B cell (primary cell): ENCODE data around the gene GRHL3. TPM values are rescaled to one million over a fixed set of nuclear protein-coding genes. Genes with fewer than 3 reads are reported as not detected.

Source experiments
- ATAC-seq: fragments of 200-7000 bp; cut with Tn5 transposase; one replicate; pipeline ENCODE4 v1.10.0; 2021; ENCODE audit warnings: low read depth, mild to moderate bottlenecking, moderate number of reproducible peaks, moderate library complexity
- CTCF ChIA-PET: fragments of 350-600 bp; sonication (Branson Sonifier 250); formaldehyde crosslinking; loops from one replicate; lab custom pipeline; 2021; ENCODE audit warnings: antibody characterized with exemption, inconsistent platforms; lab: Charles Lee
- POLR2A ChIA-PET: fragments of 350-600 bp; sonication (Branson Sonifier 250); formaldehyde crosslinking; loops from one replicate; lab custom pipeline; 2021; ENCODE audit warnings: antibody characterized with exemption; lab: Charles Lee
- DNase-seq: peaks from one replicate; pipeline ENCODE4 v3.0.0; 2013
- H2AFZ ChIP-seq: 2 replicates; pipeline ENCODE4 v1.6.1; 2012; ENCODE audit warnings: mild to moderate bottlenecking, low read depth, low read length; ENCODE audit not compliant: insufficient read depth, poor library complexity, severe bottlenecking
- H3K27ac ChIP-seq, 2 donors: 1 replicate in 1 of 2; 2 replicates in 1 of 2; pipeline ENCODE4 v1.5.1; 2012 to 2013; ENCODE audit warnings: low read length in 2 of 2, mild to moderate bottlenecking in 2 of 2, moderate library complexity in 1 of 2
- H3K27me3 ChIP-seq, 4 experiments: fragments of 200-600 bp in 1 of 4; sonication (generic) in 1 of 4; replicated peaks in 1 of 4; 1 replicate in 2 of 4; 2 replicates in 2 of 4; pipeline versions ENCODE4 v1.6.1 to v1.7.0; 2013 to 2016; ENCODE audit warnings: low read length in 3 of 4, mild to moderate bottlenecking in 2 of 4, mixed read lengths in 1 of 4, moderate library complexity in 1 of 4; ENCODE audit not compliant: insufficient read depth in 4 of 4, control insufficient read depth in 3 of 4; ENCODE audit errors: control extremely low read depth in 1 of 4
- H3K36me3 ChIP-seq, 2 experiments: replicated peaks in 1 of 2; 1 replicate in 1 of 2; 2 replicates in 1 of 2; pipeline versions ENCODE4 v1.6.1 to v1.7.1; 2013; ENCODE audit warnings: low read length in 1 of 2; ENCODE audit not compliant: insufficient read depth in 2 of 2, control insufficient read depth in 1 of 2; ENCODE audit errors: control extremely low read depth in 1 of 2, extremely low read depth in 1 of 2
- H3K4me1 ChIP-seq, 2 donors: fragments of 200-600 bp in 1 of 2; sonication (generic) in 1 of 2; 1 replicate in 1 of 2; 2 replicates in 1 of 2; pipeline versions ENCODE4 v1.5.1 to v1.6.1; 2013 to 2017; ENCODE audit warnings: low read length in 2 of 2; ENCODE audit not compliant: control insufficient read depth in 2 of 2, insufficient read depth in 2 of 2
- H3K4me2 ChIP-seq: replicated peaks from 2 replicates; pipeline ENCODE3; 2012; ENCODE audit warnings: mild to moderate bottlenecking, low read depth, low read length; ENCODE audit not compliant: poor library complexity, severe bottlenecking
- H3K4me3 ChIP-seq, 5 experiments: fragments of 200-600 bp in 1 of 5; sonication (generic) in 1 of 5; 1 replicate in 3 of 5; 2 replicates in 2 of 5; pipeline versions ENCODE4 v1.5.1 to v1.7.0; 2011 to 2016; ENCODE audit warnings: low read length in 4 of 5, mild to moderate bottlenecking in 4 of 5, low read depth in 2 of 5, control low read depth in 1 of 5, moderate library complexity in 1 of 5; ENCODE audit not compliant: insufficient read depth in 1 of 5; ENCODE audit errors: control extremely low read depth in 1 of 5, extremely low read depth in 1 of 5
- H3K79me2 ChIP-seq: fragments of 200-600 bp; sonication (generic); one replicate; pipeline ENCODE4 v1.6.0; 2016; ENCODE audit warnings: low read length; ENCODE audit not compliant: control insufficient read depth, insufficient read depth
- H3K9ac ChIP-seq: fragments of 200-600 bp; sonication (generic); 2 replicates; pipeline ENCODE4 v1.6.1; 2017; ENCODE audit warnings: mild to moderate bottlenecking, low read length, moderate library complexity
- H3K9me3 ChIP-seq, 3 donors: one replicate each; pipeline versions ENCODE4 v1.6.1 to v1.7.1; 2013; ENCODE audit warnings: low read length in 2 of 3; ENCODE audit not compliant: control insufficient read depth in 2 of 3, insufficient read depth in 1 of 3; ENCODE audit errors: control extremely low read depth in 1 of 3
- H4K20me1 ChIP-seq: 2 replicates; pipeline ENCODE4 v1.6.0; 2012; ENCODE audit warnings: mild to moderate bottlenecking, low read length; ENCODE audit not compliant: insufficient read depth, control insufficient read depth, poor library complexity, severe bottlenecking
- H3K27ac Mint-ChIP-seq: one replicate; pipeline ENCODE4 v1.8.0; 2021; ENCODE audit warnings: mixed read lengths
- H3K27me3 Mint-ChIP-seq: one replicate; pipeline ENCODE4 v1.8.0; 2021; ENCODE audit warnings: mixed read lengths
- H3K4me1 Mint-ChIP-seq: one replicate; pipeline ENCODE4 v1.8.0; 2021; ENCODE audit warnings: mixed read lengths
- H3K4me3 Mint-ChIP-seq: one replicate; pipeline ENCODE4 v1.8.0; 2021; ENCODE audit warnings: mixed read lengths
- H3K9me3 Mint-ChIP-seq: one replicate; pipeline ENCODE4 v1.8.0; 2022; ENCODE audit warnings: mixed read lengths; ENCODE audit not compliant: insufficient read depth
- EZH2 ChIP-seq: IDR thresholded peaks from 2 replicates; pipeline ENCODE4 v1.6.1; 2012; ENCODE audit warnings: borderline replicate concordance, low read depth, mild to moderate bottlenecking, moderate library complexity, low read length; ENCODE audit not compliant: insufficient read depth, poor library complexity, severe bottlenecking
- WGBS: methylation state at CpG from one replicate; pipeline ENCODE4 v1.1.5; 2013; ENCODE audit warnings: missing lambda C conversion rate; ENCODE audit not compliant: insufficient coverage; 5-methylcytosine and 5-hydroxymethylcytosine counted together
- intact Hi-C: fragments of 100-400 bp; cut with micrococcal nuclease; formaldehyde crosslinking; loops from one replicate; pipeline ENCODE4 v1.10.0; 2022
- polyA plus RNA-seq: library from polyadenylated mRNA; depleted of rRNA; stranded (reverse); fragments of >200 nt; gene quantifications from 2 replicates; pipeline ENCODE4 v1.2.3, GENCODE V29; 2012
- total RNA-seq, 2 donors: library from RNA; stranded (reverse); fragments of 120-200 nt in 1 of 2; gene quantifications; 1 replicate in 1 of 2; 2 replicates in 1 of 2; pipeline versions ENCODE4 v1.2.3 to v1.2.4, GENCODE V29; 2013 to 2022
- TF ChIP-seq, protein P1 (sequence below): fragments of 200-600 bp; IDR thresholded peaks from one replicate; pipeline ENCODE4 v1.8.0; 2022; ENCODE audit warnings: antibody characterized with exemption, mild to moderate bottlenecking

GRHL3 gene
- total and polyA plus RNA-seq, 2 donors (not counting 1 experiment from before 2014, with no cell fraction given), result not detected

DNA sequence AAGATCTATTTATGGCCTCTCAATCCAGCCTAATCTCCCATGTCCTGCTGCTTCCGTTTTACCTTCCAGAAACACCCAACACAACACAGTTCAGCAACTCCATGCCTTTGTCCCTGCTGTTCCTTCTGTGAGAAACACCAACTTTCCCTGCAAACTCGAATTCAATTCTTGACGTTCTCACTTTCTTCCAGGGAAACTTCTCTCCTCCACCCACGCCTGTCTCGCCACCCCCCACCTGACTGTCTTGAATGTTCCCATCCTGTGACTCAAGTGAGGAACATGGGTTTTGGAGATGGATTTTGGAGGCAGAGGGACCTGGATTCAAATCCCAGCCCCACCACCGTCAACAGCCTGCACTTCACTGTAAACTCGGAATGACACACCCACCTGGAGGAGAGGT lies 44.8 kb downstream of the GRHL3 start:
- no peak overlapping the region for H2AFZ ChIP-seq
- no peaks in the 10 kb centered on the region for H3K9me3 ChIP-seq
- no peak overlapping the region for H3K27ac ChIP-seq
- no peak overlapping the region for H3K9ac ChIP-seq
- H3K36me3 ChIP-seq, result peaks cover 0 to 6% of the 10 kb centered on the region in 2 experiments
- POLR2A ChIA-PET, result no interaction called here
- H3K79me2 ChIP-seq, result no peaks in the 10 kb centered on the region
- TF ChIP-seq EZH2, result no peak
- TF ChIP-seq, protein P1, sequence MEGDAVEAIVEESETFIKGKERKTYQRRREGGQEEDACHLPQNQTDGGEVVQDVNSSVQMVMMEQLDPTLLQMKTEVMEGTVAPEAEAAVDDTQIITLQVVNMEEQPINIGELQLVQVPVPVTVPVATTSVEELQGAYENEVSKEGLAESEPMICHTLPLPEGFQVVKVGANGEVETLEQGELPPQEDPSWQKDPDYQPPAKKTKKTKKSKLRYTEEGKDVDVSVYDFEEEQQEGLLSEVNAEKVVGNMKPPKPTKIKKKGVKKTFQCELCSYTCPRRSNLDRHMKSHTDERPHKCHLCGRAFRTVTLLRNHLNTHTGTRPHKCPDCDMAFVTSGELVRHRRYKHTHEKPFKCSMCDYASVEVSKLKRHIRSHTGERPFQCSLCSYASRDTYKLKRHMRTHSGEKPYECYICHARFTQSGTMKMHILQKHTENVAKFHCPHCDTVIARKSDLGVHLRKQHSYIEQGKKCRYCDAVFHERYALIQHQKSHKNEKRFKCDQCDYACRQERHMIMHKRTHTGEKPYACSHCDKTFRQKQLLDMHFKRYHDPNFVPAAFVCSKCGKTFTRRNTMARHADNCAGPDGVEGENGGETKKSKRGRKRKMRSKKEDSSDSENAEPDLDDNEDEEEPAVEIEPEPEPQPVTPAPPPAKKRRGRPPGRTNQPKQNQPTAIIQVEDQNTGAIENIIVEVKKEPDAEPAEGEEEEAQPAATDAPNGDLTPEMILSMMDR, result no peak
- H3K4me2 ChIP-seq, result no peak overlapping the region
- intact Hi-C loops, result no loop called here
- Mint-ChIP-seq H3K4me3 (no peak overlapping the region), H3K4me1 (no peaks in the 10 kb centered on the region), H3K27ac (no peak overlapping the region), H3K9me3 (no peaks in the 10 kb centered on the region), H3K27me3 (no peaks in the 10 kb centered on the region)
- DNase-seq (no peak), ATAC-seq (no peak)
- no peaks in the 10 kb centered on the region for H3K27me3 ChIP-seq
- 98% methylated on average over 3 of the region's 7 CpGs for WGBS
- CTCF ChIA-PET, result no interaction called here
- no peak overlapping the region for H3K4me3 ChIP-seq
- no peaks in the 10 kb centered on the region for H3K4me1 ChIP-seq
- no peaks in the 10 kb centered on the region for H4K20me1 ChIP-seq

DNA sequence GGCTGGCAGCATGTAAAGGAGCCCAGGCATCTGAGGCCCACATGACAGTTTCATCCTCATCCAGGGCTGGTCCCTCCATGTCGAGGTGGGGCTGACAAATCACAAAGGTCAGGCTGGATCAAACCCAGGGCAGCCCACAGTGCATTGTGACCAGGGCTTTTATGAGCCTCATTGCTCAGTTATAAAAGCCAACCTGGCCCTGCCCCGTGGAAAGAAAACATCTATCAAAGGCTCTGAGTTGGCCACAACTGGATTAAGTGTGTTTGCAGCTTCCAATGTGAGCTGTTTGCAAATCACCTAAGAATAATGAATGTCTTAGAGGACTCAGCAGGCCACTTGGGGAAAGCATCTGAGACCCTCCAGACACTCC lies 45.4 kb downstream of the GRHL3 start:
- Histone ChIP-seq H2AFZ (no peak overlapping the region), H4K20me1 (no peaks in the 10 kb centered on the region), H3K4me1 (no peaks in the 10 kb centered on the region), H3K27ac (no peak overlapping the region), H3K4me2 (no peak overlapping the region), H3K36me3 (peaks cover 0 to 5% of the 10 kb centered on the region in 2 experiments), H3K27me3 (no peaks in the 10 kb centered on the region), H3K9me3 (no peaks in the 10 kb centered on the region), H3K4me3 (no peak overlapping the region), H3K79me2 (no peaks in the 10 kb centered on the region), H3K9ac (no peak overlapping the region)
- ChIA-PET CTCF (interaction anchor here (1.8 kb wide), 1 partner anchor 26 kb away, joined by 5 read pairs; no protein-coding TSS in a partner anchor), POLR2A (no interaction called here)
- Mint-ChIP-seq H3K27me3 (no peaks in the 10 kb centered on the region), H3K4me1 (no peaks in the 10 kb centered on the region), H3K9me3 (no peaks in the 10 kb centered on the region), H3K4me3 (no peak overlapping the region), H3K27ac (no peak overlapping the region)
- no peak for ATAC-seq
- WGBS, result 100% methylated on average over 2 of the region's 2 CpGs
- intact Hi-C loops, result no loop called here
- no peak for TF ChIP-seq EZH2
- TF ChIP-seq, protein P1, result no peak
- DNase-seq, result no peak
